HEK293T (cell line): ENCODE results near the gene BOLA2B.
"Not testable (repeated sequence)": the region's sequence is repeated elsewhere in the genome, so short reads cannot be mapped to it uniquely, and the experiment has no call there.

Experiments used
- ARNT ChIP-seq: fragments of 450-650 bp; IDR thresholded peaks from 2 replicates; pipeline ENCODE4 v1.6.1; 2017; ENCODE audit warnings: mild to moderate bottlenecking
- BHLHE40 ChIP-seq: fragments of 450-650 bp; IDR thresholded peaks from 2 replicates; pipeline ENCODE4 v1.6.1; 2016; ENCODE audit warnings: mild to moderate bottlenecking, moderate library complexity, borderline replicate concordance
- FOXA1 ChIP-seq: fragments of 450-650 bp; IDR thresholded peaks from 2 replicates; pipeline ENCODE4 v1.6.1; 2016; ENCODE audit warnings: mild to moderate bottlenecking
- FOXM1 ChIP-seq: fragments of 450-650 bp; IDR thresholded peaks from 2 replicates; pipeline ENCODE4 v1.6.1; 2017; ENCODE audit warnings: mild to moderate bottlenecking, borderline replicate concordance
- SP1 ChIP-seq: fragments of 450-650 bp; IDR thresholded peaks from 2 replicates; pipeline ENCODE4 v1.6.1; 2017
- TF ChIP-seq, protein P1 (sequence below): fragments of 450-650 bp; IDR thresholded peaks from 2 replicates; pipeline ENCODE4 v1.6.1; 2016

DNA sequence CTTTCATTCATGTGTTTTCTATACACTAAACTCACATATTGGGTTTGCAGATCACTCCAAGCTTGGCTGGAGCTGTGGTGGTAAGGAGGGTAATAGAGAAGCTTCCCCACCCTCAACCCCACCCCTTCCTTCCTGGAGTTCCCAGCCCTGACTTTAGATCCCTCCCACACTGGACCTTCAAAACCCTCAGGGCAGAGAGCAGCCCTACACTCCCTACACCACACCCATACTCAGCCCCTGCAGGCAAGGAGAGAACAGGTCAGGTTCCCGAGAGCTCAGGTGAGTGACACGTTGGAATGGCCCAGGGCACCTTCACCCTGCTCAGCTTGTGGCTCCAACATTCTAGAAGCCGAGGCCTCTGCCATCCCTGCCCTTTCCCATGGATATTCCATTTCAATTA, 5.6 kb upstream of the BOLA2B start, which contains the start of gene SULT1A3:
- TF ChIP-seq FOXM1, FOXA1, ARNT, SP1, BHLHE40: not testable (repeated sequence)
- TF ChIP-seq, protein P1, sequence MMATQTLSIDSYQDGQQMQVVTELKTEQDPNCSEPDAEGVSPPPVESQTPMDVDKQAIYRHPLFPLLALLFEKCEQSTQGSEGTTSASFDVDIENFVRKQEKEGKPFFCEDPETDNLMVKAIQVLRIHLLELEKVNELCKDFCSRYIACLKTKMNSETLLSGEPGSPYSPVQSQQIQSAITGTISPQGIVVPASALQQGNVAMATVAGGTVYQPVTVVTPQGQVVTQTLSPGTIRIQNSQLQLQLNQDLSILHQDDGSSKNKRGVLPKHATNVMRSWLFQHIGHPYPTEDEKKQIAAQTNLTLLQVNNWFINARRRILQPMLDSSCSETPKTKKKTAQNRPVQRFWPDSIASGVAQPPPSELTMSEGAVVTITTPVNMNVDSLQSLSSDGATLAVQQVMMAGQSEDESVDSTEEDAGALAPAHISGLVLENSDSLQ: not testable (repeated sequence)
